Activated CD4-positive, alpha-beta memory T cell treated with anti-CD3 and anti-CD28 coated beads for 36 hours (primary cell): ENCODE results near the gene PBX3. TPM values are rescaled to one million over a fixed set of nuclear protein-coding genes. Genes with fewer than 3 reads are reported as not detected.

Experiments
- CTCF ChIA-PET: fragments of 350-600 bp; sonication (Branson Sonifier 250); formaldehyde crosslinking; loops from one replicate; lab custom pipeline; 2021; ENCODE audit warnings: antibody characterized with exemption, inconsistent platforms; lab: Charles Lee
- POLR2A ChIA-PET: fragments of 350-600 bp; sonication (Branson Sonifier 250); formaldehyde crosslinking; loops from one replicate; lab custom pipeline; 2021; ENCODE audit warnings: antibody characterized with exemption; lab: Charles Lee
- DNase-seq: peaks from one replicate; pipeline ENCODE4 v3.0.0-alpha.2; 2020
- H3K27ac Mint-ChIP-seq: one replicate; pipeline ENCODE4 v1.8.0; 2021; ENCODE audit warnings: mixed read lengths
- H3K27me3 Mint-ChIP-seq: one replicate; pipeline ENCODE4 v1.8.0; 2021; ENCODE audit warnings: mixed read lengths
- H3K36me3 Mint-ChIP-seq: one replicate; pipeline ENCODE4 v1.8.0; 2021; ENCODE audit warnings: mixed read lengths
- H3K4me1 Mint-ChIP-seq: one replicate; pipeline ENCODE4 v1.8.0; 2021; ENCODE audit warnings: low read depth, mixed read lengths
- H3K4me3 Mint-ChIP-seq: one replicate; pipeline ENCODE4 v1.8.0; 2021; ENCODE audit warnings: mild to moderate bottlenecking, mixed read lengths
- H3K9me3 Mint-ChIP-seq: one replicate; pipeline ENCODE4 v1.8.0; 2021; ENCODE audit warnings: mixed read lengths
- intact Hi-C: fragments of 100-400 bp; cut with micrococcal nuclease; formaldehyde crosslinking; loops from one replicate; pipeline ENCODE4 v1.15.1; 2023
- total RNA-seq, 2 experiments: library from RNA; stranded (reverse); gene quantifications; one replicate each; pipeline ENCODE4 v1.2.3, GENCODE V29; 2021

PBX3 gene
- total RNA-seq, 2 experiments from 2014 or later, result 11.9 to 12.7 TPM

- Mint-ChIP-seq H3K4me3 (no peak overlapping the region), H3K27me3 (no peaks in the 10 kb centered on the region), H3K36me3 (no peaks in the 10 kb centered on the region), H3K27ac (no peak overlapping the region), H3K9me3 (no peaks in the 10 kb centered on the region), H3K4me1 (no peaks in the 10 kb centered on the region)
- ChIA-PET CTCF (no interaction called here), POLR2A (no interaction called here)
- no peak for DNase-seq
- intact Hi-C loops, result no loop called here
Observed at GRCh38 chr9:126000256-126000655, 253.1 kb downstream of the PBX3 start.

GRCh38 chr9:126000731-126001580 lies 253.8 kb downstream of the PBX3 start:
- ChIA-PET POLR2A (no interaction called here), CTCF (no interaction called here)
- Mint-ChIP-seq H3K4me3 (no peak overlapping the region), H3K27ac (no peak overlapping the region), H3K4me1 (no peaks in the 10 kb centered on the region), H3K36me3 (no peaks in the 10 kb centered on the region), H3K27me3 (no peaks in the 10 kb centered on the region), H3K9me3 (no peaks in the 10 kb centered on the region)
- DNase-seq, result no peak
- intact Hi-C loops, result no loop called here

- no peaks in the 10 kb centered on the region for H3K4me1 Mint-ChIP-seq
- H3K27ac Mint-ChIP-seq, result no peak overlapping the region
- H3K9me3 Mint-ChIP-seq, result no peaks in the 10 kb centered on the region
- no peaks in the 10 kb centered on the region for H3K27me3 Mint-ChIP-seq
- DNase-seq, result no peak
- ChIA-PET CTCF (no interaction called here), POLR2A (no interaction called here)
- H3K36me3 Mint-ChIP-seq, result no peaks in the 10 kb centered on the region
- no peak overlapping the region for H3K4me3 Mint-ChIP-seq
- intact Hi-C loops, result no loop called here
Observed at GRCh38 chr9:126001581-126002225, 254.5 kb downstream of the PBX3 start.

- H3K27ac Mint-ChIP-seq, result no peak overlapping the region
- intact Hi-C loops, result no loop called here
- no peaks in the 10 kb centered on the region for H3K36me3 Mint-ChIP-seq
Observed at GRCh38 chr9:126002476-126003350, 255.5 kb downstream of the PBX3 start.

GRCh38 chr9:126009047-126009446 lies 261.9 kb downstream of the PBX3 start:
- intact Hi-C loops, result no loop called here
- Mint-ChIP-seq H3K36me3 (peaks cover 10% of the 10 kb centered on the region), H3K4me3 (no peak overlapping the region), H3K27me3 (no peaks in the 10 kb centered on the region), H3K4me1 (no peaks in the 10 kb centered on the region), H3K9me3 (peaks cover 39% of the 10 kb centered on the region), H3K27ac (no peak overlapping the region)
- DNase-seq, result no peak
- ChIA-PET CTCF (interaction anchor here (1.5 kb wide), 1 partner anchor 601 kb away, joined by 4 read pairs; no protein-coding TSS in a partner anchor), POLR2A (no interaction called here)

More at GRCh38 chr9:126002476-126003350, 255.5 kb downstream of the PBX3 start:
- Mint-ChIP-seq H3K9me3 (peaks cover 8% of the 10 kb centered on the region), H3K4me3 (no peak overlapping the region), H3K27me3 (no peaks in the 10 kb centered on the region), H3K4me1 (no peaks in the 10 kb centered on the region)
- DNase-seq, result no peak
- CTCF ChIA-PET, result no interaction called here
- POLR2A ChIA-PET, result no interaction called here

GRCh38 chr9:126014726-126015125 lies 267.6 kb downstream of the PBX3 start:
- intact Hi-C loops, result no loop called here
- H3K4me3 Mint-ChIP-seq, result no peak overlapping the region
- CTCF ChIA-PET, result no interaction called here
- H3K27me3 Mint-ChIP-seq, result no peaks in the 10 kb centered on the region
- no peak for DNase-seq
- no peaks in the 10 kb centered on the region for H3K36me3 Mint-ChIP-seq
- no peak overlapping the region for H3K27ac Mint-ChIP-seq
- POLR2A ChIA-PET, result no interaction called here
- no peaks in the 10 kb centered on the region for H3K4me1 Mint-ChIP-seq
- peaks cover 11% of the 10 kb centered on the region for H3K9me3 Mint-ChIP-seq

GRCh38 chr9:126015424-126015823 lies 268.3 kb downstream of the PBX3 start:
- H3K27me3 Mint-ChIP-seq, result no peaks in the 10 kb centered on the region
- no peaks in the 10 kb centered on the region for H3K4me1 Mint-ChIP-seq
- POLR2A ChIA-PET, result no interaction called here

GRCh38 chr9:126016579-126017290 lies 269.6 kb downstream of the PBX3 start:
- H3K4me3 Mint-ChIP-seq, result no peak overlapping the region
- no peak for DNase-seq
- ChIA-PET CTCF (no interaction called here), POLR2A (no interaction called here)
- H3K4me1 Mint-ChIP-seq, result no peaks in the 10 kb centered on the region
- no peaks in the 10 kb centered on the region for H3K27me3 Mint-ChIP-seq
- H3K9me3 Mint-ChIP-seq, result no peaks in the 10 kb centered on the region
- H3K27ac Mint-ChIP-seq, result no peak overlapping the region
- H3K36me3 Mint-ChIP-seq, result no peaks in the 10 kb centered on the region
- intact Hi-C loops, result no loop called here

More at GRCh38 chr9:126015424-126015823, 268.3 kb downstream of the PBX3 start:
- CTCF ChIA-PET, result no interaction called here
- H3K36me3 Mint-ChIP-seq, result no peaks in the 10 kb centered on the region
- H3K27ac Mint-ChIP-seq, result no peak overlapping the region
- peaks cover 4% of the 10 kb centered on the region for H3K9me3 Mint-ChIP-seq
- intact Hi-C loops, result no loop called here
- H3K4me3 Mint-ChIP-seq, result no peak overlapping the region
- no peak for DNase-seq

Other genes starting within 250 kb of the PBX3 start
- 10 to 100 TPM; 55.3 to 57.9 TPM for gene MAPKAP1, start 40.2 kb upstream of the PBX3 start, total RNA-seq